HG03045 (cell line): ENCODE results near the gene GPATCH3.
"Not testable (repeated sequence)": the region's sequence is repeated elsewhere in the genome, so short reads cannot be mapped to it uniquely, and the experiment has no call there.

ENCODE experiments used
- ATAC-seq: cut with Tn5 transposase; IDR thresholded peaks from one replicate; pipeline ENCODE4 v1.9.1; 2021; ENCODE audit warnings: mild to moderate bottlenecking, moderate library complexity; ENCODE audit not compliant: unreplicated experiment

Gene GPATCH3

GRCh38 chr1:26847826-26848225 lies 52.4 kb downstream of the GPATCH3 start:
- not testable (repeated sequence) for ATAC-seq

DNA sequence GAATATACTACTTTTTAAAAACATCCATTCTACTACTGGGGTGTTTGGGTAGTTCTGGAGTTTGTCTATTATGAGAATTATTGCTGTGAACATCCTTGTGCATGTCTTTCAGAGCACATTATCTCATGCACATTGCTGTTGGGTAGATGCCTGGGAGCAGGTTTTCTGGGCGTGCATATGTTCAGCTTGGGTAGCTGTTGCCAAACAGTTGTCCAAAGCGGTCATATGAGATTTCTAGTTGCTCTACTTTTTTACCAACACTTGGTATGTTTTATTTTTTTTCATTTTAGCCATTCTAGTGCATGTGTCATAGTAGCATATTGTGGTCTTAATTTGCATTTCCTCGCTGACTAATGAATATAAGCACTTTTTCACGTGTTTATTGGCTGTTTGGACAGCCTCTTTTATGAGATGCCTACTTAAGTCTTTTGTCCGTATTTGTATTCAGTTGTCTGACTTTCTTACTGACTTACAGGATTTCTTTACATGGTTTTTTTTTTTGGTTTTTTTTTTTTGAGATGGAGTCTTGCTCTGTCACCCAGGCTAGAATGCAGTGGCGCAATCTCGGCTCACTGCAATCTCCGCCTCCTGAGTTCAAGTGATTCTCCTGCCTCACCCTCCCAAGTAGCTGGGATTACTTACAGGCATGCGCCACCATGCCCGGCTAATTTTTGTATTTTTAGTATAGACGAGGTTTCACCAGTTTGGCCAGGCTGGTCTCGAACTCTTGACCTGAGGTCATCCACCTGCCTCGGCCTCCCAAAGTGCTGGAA lies 55.7 kb downstream of the GPATCH3 start:
- ATAC-seq, result no peak
